ENCODE measurements around the gene HKDC1.

HKDC1 gene

GRCh38 chr10:69232736-69233480 is 12.8 kb downstream of the HKDC1 start:
- Histone ChIP-seq H3K27me3 (ENCODE audit: control insufficient read depth, insufficient read depth, low read length) (no peaks in the 10 kb centered on the region), H3K9me3 (ENCODE audit: control insufficient read depth, insufficient read depth, low read length) (no peaks in the 10 kb centered on the region), H3K4me1 (ENCODE audit: control insufficient read depth, insufficient read depth, low read length) (no peaks in the 10 kb centered on the region), H3K9ac (ENCODE audit: low read depth, low read length) (no peak overlapping the region), H3K4me3 (ENCODE audit: low read depth, low read length) (no peak overlapping the region), H3K36me3 (ENCODE audit: control insufficient read depth, insufficient read depth, low read length) (no peaks in the 10 kb centered on the region)

- Histone ChIP-seq H3K4me1 (ENCODE audit: control insufficient read depth, insufficient read depth, low read length) (no peaks in the 10 kb centered on the region), H3K9me3 (ENCODE audit: control insufficient read depth, insufficient read depth, low read length) (no peaks in the 10 kb centered on the region), H3K4me3 (ENCODE audit: low read depth, low read length) (no peak overlapping the region), H3K9ac (ENCODE audit: low read depth, low read length) (no peak overlapping the region), H3K36me3 (ENCODE audit: control insufficient read depth, insufficient read depth, low read length) (no peaks in the 10 kb centered on the region), H3K27me3 (ENCODE audit: control insufficient read depth, insufficient read depth, low read length) (no peaks in the 10 kb centered on the region)
Measured at GRCh38 chr10:69234447-69234846, 14.3 kb downstream of the HKDC1 start.

- no peak overlapping the region for H3K4me3 ChIP-seq (ENCODE audit: low read depth, low read length)
- H3K4me1 ChIP-seq (ENCODE audit: control insufficient read depth, insufficient read depth, low read length): no peaks in the 10 kb centered on the region
- no peaks in the 10 kb centered on the region for H3K27me3 ChIP-seq (ENCODE audit: control insufficient read depth, insufficient read depth, low read length)
- no peaks in the 10 kb centered on the region for H3K36me3 ChIP-seq (ENCODE audit: control insufficient read depth, insufficient read depth, low read length)
- H3K9me3 ChIP-seq (ENCODE audit: control insufficient read depth, insufficient read depth, low read length): no peaks in the 10 kb centered on the region
- no peak overlapping the region for H3K9ac ChIP-seq (ENCODE audit: low read depth, low read length)
Measured at GRCh38 chr10:69237528-69238159, 17.5 kb downstream of the HKDC1 start.

- no peaks in the 10 kb centered on the region for H3K36me3 ChIP-seq (ENCODE audit: control insufficient read depth, insufficient read depth, low read length)
- no peak overlapping the region for H3K9ac ChIP-seq (ENCODE audit: low read depth, low read length)
- H3K4me3 ChIP-seq (ENCODE audit: low read depth, low read length): no peak overlapping the region
- H3K9me3 ChIP-seq (ENCODE audit: control insufficient read depth, insufficient read depth, low read length): no peaks in the 10 kb centered on the region
- H3K27me3 ChIP-seq (ENCODE audit: control insufficient read depth, insufficient read depth, low read length): no peaks in the 10 kb centered on the region
- no peaks in the 10 kb centered on the region for H3K4me1 ChIP-seq (ENCODE audit: control insufficient read depth, insufficient read depth, low read length)
Measured at GRCh38 chr10:69239136-69239535, 19.0 kb downstream of the HKDC1 start.

- Histone ChIP-seq H3K27me3 (ENCODE audit: control insufficient read depth, insufficient read depth, low read length) (no peaks in the 10 kb centered on the region), H3K9me3 (ENCODE audit: control insufficient read depth, insufficient read depth, low read length) (no peaks in the 10 kb centered on the region), H3K36me3 (ENCODE audit: control insufficient read depth, insufficient read depth, low read length) (no peaks in the 10 kb centered on the region), H3K4me3 (ENCODE audit: low read depth, low read length) (no peak overlapping the region), H3K4me1 (ENCODE audit: control insufficient read depth, insufficient read depth, low read length) (no peaks in the 10 kb centered on the region), H3K9ac (ENCODE audit: low read depth, low read length) (no peak overlapping the region)
Measured at GRCh38 chr10:69239816-69240434, 19.8 kb downstream of the HKDC1 start.

- no peak overlapping the region for H3K9ac ChIP-seq (ENCODE audit: low read depth, low read length)
- H3K36me3 ChIP-seq (ENCODE audit: control insufficient read depth, insufficient read depth, low read length): no peaks in the 10 kb centered on the region
- H3K9me3 ChIP-seq (ENCODE audit: control insufficient read depth, insufficient read depth, low read length): no peaks in the 10 kb centered on the region
- no peak overlapping the region for H3K4me3 ChIP-seq (ENCODE audit: low read depth, low read length)
- no peaks in the 10 kb centered on the region for H3K27me3 ChIP-seq (ENCODE audit: control insufficient read depth, insufficient read depth, low read length)
- H3K4me1 ChIP-seq (ENCODE audit: control insufficient read depth, insufficient read depth, low read length): no peaks in the 10 kb centered on the region
Measured at GRCh38 chr10:69240455-69240854, 20.3 kb downstream of the HKDC1 start.

- H3K36me3 ChIP-seq (ENCODE audit: control insufficient read depth, insufficient read depth, low read length): no peaks in the 10 kb centered on the region
Measured at GRCh38 chr10:69241575-69241974, 21.4 kb downstream of the HKDC1 start.

GRCh38 chr10:69242040-69242851 is 22.1 kb downstream of the HKDC1 start:
- Histone ChIP-seq H3K9me3 (ENCODE audit: control insufficient read depth, insufficient read depth, low read length) (no peaks in the 10 kb centered on the region), H3K4me3 (ENCODE audit: low read depth, low read length) (no peak overlapping the region), H3K27me3 (ENCODE audit: control insufficient read depth, insufficient read depth, low read length) (no peaks in the 10 kb centered on the region), H3K36me3 (ENCODE audit: control insufficient read depth, insufficient read depth, low read length) (no peaks in the 10 kb centered on the region), H3K9ac (ENCODE audit: low read depth, low read length) (no peak overlapping the region), H3K4me1 (ENCODE audit: control insufficient read depth, insufficient read depth, low read length) (no peaks in the 10 kb centered on the region)

More at GRCh38 chr10:69241575-69241974, 21.4 kb downstream of the HKDC1 start:
- Histone ChIP-seq H3K4me3 (ENCODE audit: low read depth, low read length) (no peak overlapping the region), H3K9ac (ENCODE audit: low read depth, low read length) (no peak overlapping the region), H3K9me3 (ENCODE audit: control insufficient read depth, insufficient read depth, low read length) (no peaks in the 10 kb centered on the region), H3K27me3 (ENCODE audit: control insufficient read depth, insufficient read depth, low read length) (no peaks in the 10 kb centered on the region), H3K4me1 (ENCODE audit: control insufficient read depth, insufficient read depth, low read length) (no peaks in the 10 kb centered on the region)

GRCh38 chr10:69242852-69243212 is 22.7 kb downstream of the HKDC1 start:
- H3K9me3 ChIP-seq (ENCODE audit: control insufficient read depth, insufficient read depth, low read length): no peaks in the 10 kb centered on the region
- H3K9ac ChIP-seq (ENCODE audit: low read depth, low read length): no peak overlapping the region
- H3K36me3 ChIP-seq (ENCODE audit: control insufficient read depth, insufficient read depth, low read length): no peaks in the 10 kb centered on the region
- no peaks in the 10 kb centered on the region for H3K4me1 ChIP-seq (ENCODE audit: control insufficient read depth, insufficient read depth, low read length)
- H3K27me3 ChIP-seq (ENCODE audit: control insufficient read depth, insufficient read depth, low read length): no peaks in the 10 kb centered on the region
- no peak overlapping the region for H3K4me3 ChIP-seq (ENCODE audit: low read depth, low read length)

- no peak overlapping the region for H3K4me3 ChIP-seq (ENCODE audit: low read depth, low read length)
- no peak overlapping the region for H3K9ac ChIP-seq (ENCODE audit: low read depth, low read length)
- H3K4me1 ChIP-seq (ENCODE audit: control insufficient read depth, insufficient read depth, low read length): no peaks in the 10 kb centered on the region
- H3K9me3 ChIP-seq (ENCODE audit: control insufficient read depth, insufficient read depth, low read length): no peaks in the 10 kb centered on the region
- no peaks in the 10 kb centered on the region for H3K27me3 ChIP-seq (ENCODE audit: control insufficient read depth, insufficient read depth, low read length)
- no peaks in the 10 kb centered on the region for H3K36me3 ChIP-seq (ENCODE audit: control insufficient read depth, insufficient read depth, low read length)
Measured at GRCh38 chr10:69243817-69244216, 23.7 kb downstream of the HKDC1 start.

- H3K4me1 ChIP-seq (ENCODE audit: control insufficient read depth, insufficient read depth, low read length): no peaks in the 10 kb centered on the region
- H3K27me3 ChIP-seq (ENCODE audit: control insufficient read depth, insufficient read depth, low read length): no peaks in the 10 kb centered on the region
- no peak overlapping the region for H3K4me3 ChIP-seq (ENCODE audit: low read depth, low read length)
- H3K9ac ChIP-seq (ENCODE audit: low read depth, low read length): no peak overlapping the region
- no peaks in the 10 kb centered on the region for H3K36me3 ChIP-seq (ENCODE audit: control insufficient read depth, insufficient read depth, low read length)
- H3K9me3 ChIP-seq (ENCODE audit: control insufficient read depth, insufficient read depth, low read length): no peaks in the 10 kb centered on the region
Measured at GRCh38 chr10:69246036-69246435, 25.9 kb downstream of the HKDC1 start.
